BJ (cell line): ENCODE data around the gene ANKRD22. TPM values are rescaled to one million over a fixed set of nuclear protein-coding genes. Genes with fewer than 3 reads are reported as not detected.

Experiments
- CTCF ChIA-PET: fragments of 350-600 bp; formaldehyde crosslinking; extraction: SDS; loops from one replicate; lab custom pipeline; 2021; ENCODE audit warnings: antibody characterized with exemption, inconsistent platforms; lab: Yijun Ruan, JAX
- POLR2A ChIA-PET: fragments of 300-600 bp; sonication (Branson Sonifier 250); formaldehyde crosslinking; extraction: SDS; loops from one replicate; lab custom pipeline; 2021; ENCODE audit warnings: antibody characterized with exemption; lab: Charles Lee
- DNase-seq: peaks from one replicate; pipeline ENCODE4 v3.0.0-alpha.2; 2011; ENCODE audit warnings: low read depth
- H3K27me3 ChIP-seq: 2 replicates; pipeline ENCODE4 v1.6.0; 2011; ENCODE audit warnings: low read length; ENCODE audit not compliant: control insufficient read depth, insufficient read depth
- H3K36me3 ChIP-seq: 2 replicates; pipeline ENCODE4 v1.5.1; 2011; ENCODE audit warnings: low read length; ENCODE audit not compliant: control insufficient read depth, insufficient read depth
- H3K4me3 ChIP-seq: 2 replicates; pipeline ENCODE4 v1.5.1; 2011; ENCODE audit warnings: low read depth, mild to moderate bottlenecking, control low read depth, low read length
- CTCF ChIP-seq: IDR thresholded peaks from 2 replicates; pipeline ENCODE4 v1.5.1; 2011; ENCODE audit warnings: low read depth, mild to moderate bottlenecking, control low read depth, inconsistent platforms, low read length, moderate library complexity; ENCODE audit not compliant: insufficient read depth
- polyA plus RNA-seq: library from polyadenylated mRNA; depleted of rRNA; stranded (reverse); fragments of >200 nt; gene quantifications from 2 replicates; pipeline ENCODE4 v1.2.3, GENCODE V29; 2011

Gene ANKRD22
- polyA plus RNA-seq, 1 experiment, result not detected

GRCh38 chr10:88848499-88848898 lies 3.1 kb downstream of the ANKRD22 start:
- TF ChIP-seq CTCF, result no peak
- ChIA-PET POLR2A (interaction anchor here (0.6 kb wide), 1 partner anchor 11 kb away, joined by 3 read pairs; no protein-coding TSS in a partner anchor), CTCF (interaction anchor here (0.9 to 19.2 kb wide), 3 partner anchors 12 to 82 kb away, joined by 4 to 512 read pairs (median 11); partner anchors contain the start of gene STAMBPL1)
- Histone ChIP-seq H3K36me3 (no peaks in the 10 kb centered on the region), H3K4me3 (no peak overlapping the region), H3K27me3 (no peaks in the 10 kb centered on the region)
- DNase-seq, result peak; percentile 49

- CTCF ChIA-PET, result interaction anchor here (19.2 kb wide), 1 partner anchor 88 kb away, joined by 512 read pairs; no protein-coding TSS in a partner anchor
- DNase-seq, result no peak
- Histone ChIP-seq H3K4me3 (no peak overlapping the region), H3K27me3 (no peaks in the 10 kb centered on the region), H3K36me3 (no peaks in the 10 kb centered on the region)
- POLR2A ChIA-PET, result no interaction called here
- TF ChIP-seq CTCF, result no peak
Measured at GRCh38 chr10:88843171-88843570, 8.5 kb downstream of the ANKRD22 start.

- TF ChIP-seq CTCF, result no peak
- ChIA-PET CTCF (interaction anchor here (19.2 kb wide), 1 partner anchor 89 kb away, joined by 512 read pairs; no protein-coding TSS in a partner anchor), POLR2A (no interaction called here)
- H3K36me3 ChIP-seq, result no peaks in the 10 kb centered on the region
- H3K4me3 ChIP-seq, result no peak overlapping the region
- H3K27me3 ChIP-seq, result no peaks in the 10 kb centered on the region
- DNase-seq, result no peak
Measured at GRCh38 chr10:88841316-88842111, 10.1 kb downstream of the ANKRD22 start.

- H3K4me3 ChIP-seq, result no peak overlapping the region
- ChIA-PET POLR2A (no interaction called here), CTCF (interaction anchor here (19.2 kb wide), 1 partner anchor 90 kb away, joined by 512 read pairs; no protein-coding TSS in a partner anchor)
- TF ChIP-seq CTCF, result no peak
- H3K27me3 ChIP-seq, result no peaks in the 10 kb centered on the region
- no peak for DNase-seq
- H3K36me3 ChIP-seq, result no peaks in the 10 kb centered on the region
Measured at GRCh38 chr10:88840881-88841280, 10.8 kb downstream of the ANKRD22 start.

GRCh38 chr10:88840104-88840503 lies 11.5 kb downstream of the ANKRD22 start:
- H3K27me3 ChIP-seq, result no peaks in the 10 kb centered on the region
- no peak for TF ChIP-seq CTCF
- no peaks in the 10 kb centered on the region for H3K36me3 ChIP-seq
- ChIA-PET POLR2A (no interaction called here), CTCF (interaction anchor here (1.3 to 19.2 kb wide), 3 partner anchors 8 to 147 kb away, joined by 3 to 512 read pairs (median 5); no protein-coding TSS in a partner anchor)
- no peak overlapping the region for H3K4me3 ChIP-seq
- DNase-seq, result no peak
